SK-N-SH treated with all-trans-retinoic acid at 6 μM for 48 hours (cell line): ENCODE data around the gene COL17A1.

Source experiments
- ATAC-seq: fragments of 200-7000 bp; cut with Tn5 transposase; 3 replicates; pipeline ENCODE4 v1.9.1; 2020; ENCODE audit warnings: mild to moderate bottlenecking, moderate library complexity
- ARNTL ChIP-seq: fragments of 450-650 bp; formaldehyde crosslinking; IDR thresholded peaks from 2 replicates; pipeline ENCODE4 v1.5.0; 2020; ENCODE audit warnings: low read depth, mild to moderate bottlenecking, moderate library complexity, borderline replicate concordance
- BACH2 ChIP-seq: fragments of 250-450 bp; sonication (Bioruptor Pico); IDR thresholded peaks from 2 replicates; pipeline ENCODE4 v1.9.0; 2021; ENCODE audit warnings: mild to moderate bottlenecking, borderline replicate concordance
- CREB5 ChIP-seq: fragments of 250-450 bp; sonication (Bioruptor Pico); IDR thresholded peaks from 2 replicates; pipeline ENCODE4 v1.5.1; 2020; ENCODE audit warnings: low read depth, mild to moderate bottlenecking, moderate library complexity
- CSDC2 ChIP-seq: fragments of 250-450 bp; sonication (Bioruptor Pico); IDR thresholded peaks from 2 replicates; pipeline ENCODE4 v1.5.0; 2020; ENCODE audit warnings: mild to moderate bottlenecking, moderate library complexity
- CSRNP3 ChIP-seq: fragments of 250-450 bp; sonication (Bioruptor Pico); IDR thresholded peaks from 2 replicates; pipeline ENCODE4 v1.5.1; 2021; ENCODE audit warnings: mild to moderate bottlenecking, moderate library complexity
- ESRRG ChIP-seq: fragments of 250-450 bp; sonication (Bioruptor Pico); IDR thresholded peaks from 2 replicates; pipeline ENCODE4 v1.6.1; 2021; ENCODE audit warnings: mild to moderate bottlenecking
- GLIS3 ChIP-seq: fragments of 250-450 bp; sonication (Bioruptor Pico); IDR thresholded peaks from 2 replicates; pipeline ENCODE4 v1.5.0; 2020; ENCODE audit warnings: mild to moderate bottlenecking, moderate library complexity
- ISL1 ChIP-seq: fragments of 250-450 bp; sonication (Bioruptor Pico); IDR thresholded peaks from 2 replicates; pipeline ENCODE4 v2.1.2; 2022; ENCODE audit warnings: mild to moderate bottlenecking, moderate library complexity
- OSR1 ChIP-seq: fragments of 250-450 bp; sonication (Bioruptor Pico); IDR thresholded peaks from 2 replicates; pipeline ENCODE4 v1.8.0; 2022; ENCODE audit warnings: moderate library complexity, mild to moderate bottlenecking, inconsistent platforms
- PPARA ChIP-seq: fragments of 250-450 bp; sonication (Bioruptor Pico); IDR thresholded peaks from 2 replicates; pipeline ENCODE4 v1.5.0; 2020; ENCODE audit warnings: mild to moderate bottlenecking, borderline replicate concordance
- RARB ChIP-seq: fragments of 250-450 bp; sonication (Bioruptor Pico); IDR thresholded peaks from 2 replicates; pipeline ENCODE4 v1.8.0; 2021; ENCODE audit warnings: mild to moderate bottlenecking, moderate library complexity
- SNAI2 ChIP-seq: fragments of 250-450 bp; sonication (Bioruptor Pico); IDR thresholded peaks from 2 replicates; pipeline ENCODE4 v1.5.0; 2020; ENCODE audit warnings: mild to moderate bottlenecking, moderate library complexity
- TCF4 ChIP-seq: fragments of 250-450 bp; sonication (Bioruptor Pico); IDR thresholded peaks from 2 replicates; pipeline ENCODE4 v1.8.0; 2021; ENCODE audit warnings: mild to moderate bottlenecking, moderate library complexity, borderline replicate concordance
- TOX ChIP-seq: fragments of 250-450 bp; sonication (Bioruptor Pico); IDR thresholded peaks from 2 replicates; pipeline ENCODE4 v1.8.0; 2021; ENCODE audit warnings: mild to moderate bottlenecking, moderate library complexity, borderline replicate concordance
- ZC3H10 ChIP-seq: fragments of 250-450 bp; sonication (Bioruptor Pico); IDR thresholded peaks from 2 replicates; pipeline ENCODE4 v1.5.1; 2021; ENCODE audit warnings: mild to moderate bottlenecking, moderate library complexity
- ZFP3 ChIP-seq: fragments of 250-450 bp; sonication (Bioruptor Pico); IDR thresholded peaks from 2 replicates; pipeline ENCODE4 v1.5.0; 2020; ENCODE audit warnings: mild to moderate bottlenecking, moderate library complexity
- ZNF565 ChIP-seq: fragments of 450-650 bp; formaldehyde crosslinking; conservative IDR thresholded peaks from 2 replicates; pipeline ENCODE4 v1.5.0; 2020; ENCODE audit warnings: low read depth, mild to moderate bottlenecking, moderate library complexity
- ZNF70 ChIP-seq: fragments of 450-650 bp; formaldehyde crosslinking; IDR thresholded peaks from 2 replicates; pipeline ENCODE4 v1.5.0; 2020; ENCODE audit warnings: mild to moderate bottlenecking, moderate library complexity
- ZNF8 ChIP-seq: fragments of 450-650 bp; formaldehyde crosslinking; IDR thresholded peaks from 2 replicates; pipeline ENCODE4 v1.5.0; 2020; ENCODE audit warnings: mild to moderate bottlenecking, moderate library complexity
- TF ChIP-seq, protein P1 (sequence below): fragments of 250-450 bp; sonication (Bioruptor Pico); IDR thresholded peaks from 2 replicates; pipeline ENCODE4 v1.8.0; 2020; ENCODE audit warnings: mild to moderate bottlenecking, moderate library complexity, borderline replicate concordance
- TF ChIP-seq, protein P2 (sequence below): fragments of 250-450 bp; sonication (Bioruptor Pico); IDR thresholded peaks from 2 replicates; pipeline ENCODE4 v1.8.0; 2021; ENCODE audit warnings: low read depth, mild to moderate bottlenecking, moderate library complexity, borderline replicate concordance

COL17A1 gene

GRCh38 chr10:104085801-104086400, at the start of gene COL17A1:
TSS of gene COL17A1 (minus strand) at chr10:104085880. CDS start at chr10:104080673, 5,207 bp downstream.
- TF ChIP-seq ESRRG (CRISPR knock-in tag): no peak
- TF ChIP-seq, protein P1, sequence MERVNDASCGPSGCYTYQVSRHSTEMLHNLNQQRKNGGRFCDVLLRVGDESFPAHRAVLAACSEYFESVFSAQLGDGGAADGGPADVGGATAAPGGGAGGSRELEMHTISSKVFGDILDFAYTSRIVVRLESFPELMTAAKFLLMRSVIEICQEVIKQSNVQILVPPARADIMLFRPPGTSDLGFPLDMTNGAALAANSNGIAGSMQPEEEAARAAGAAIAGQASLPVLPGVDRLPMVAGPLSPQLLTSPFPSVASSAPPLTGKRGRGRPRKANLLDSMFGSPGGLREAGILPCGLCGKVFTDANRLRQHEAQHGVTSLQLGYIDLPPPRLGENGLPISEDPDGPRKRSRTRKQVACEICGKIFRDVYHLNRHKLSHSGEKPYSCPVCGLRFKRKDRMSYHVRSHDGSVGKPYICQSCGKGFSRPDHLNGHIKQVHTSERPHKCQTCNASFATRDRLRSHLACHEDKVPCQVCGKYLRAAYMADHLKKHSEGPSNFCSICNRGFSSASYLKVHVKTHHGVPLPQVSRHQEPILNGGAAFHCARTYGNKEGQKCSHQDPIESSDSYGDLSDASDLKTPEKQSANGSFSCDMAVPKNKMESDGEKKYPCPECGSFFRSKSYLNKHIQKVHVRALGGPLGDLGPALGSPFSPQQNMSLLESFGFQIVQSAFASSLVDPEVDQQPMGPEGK: no peak
- ATAC-seq: no peak

- no peak for TF ChIP-seq PPARA (CRISPR knock-in tag)
- no peak for TF ChIP-seq CSRNP3 (CRISPR knock-in tag)
- TF ChIP-seq ZNF70 (CRISPR knock-in tag): no peak
- TF ChIP-seq TCF4 (CRISPR knock-in tag): no peak
- no peak for TF ChIP-seq ESRRG (CRISPR knock-in tag)
- no peak for TF ChIP-seq CREB5 (CRISPR knock-in tag)
- TF ChIP-seq ZFP3 (CRISPR knock-in tag): no peak
- TF ChIP-seq RARB: no peak
- no peak for TF ChIP-seq OSR1
- TF ChIP-seq TOX: no peak
- TF ChIP-seq ZNF565 (CRISPR knock-in tag): no peak
- no peak for TF ChIP-seq ZC3H10 (CRISPR knock-in tag)
- TF ChIP-seq CSDC2: no peak
- TF ChIP-seq BACH2: no peak
- ATAC-seq: no peak
Observed at GRCh38 chr10:104130041-104130440, 44.4 kb upstream of the COL17A1 start.

DNA sequence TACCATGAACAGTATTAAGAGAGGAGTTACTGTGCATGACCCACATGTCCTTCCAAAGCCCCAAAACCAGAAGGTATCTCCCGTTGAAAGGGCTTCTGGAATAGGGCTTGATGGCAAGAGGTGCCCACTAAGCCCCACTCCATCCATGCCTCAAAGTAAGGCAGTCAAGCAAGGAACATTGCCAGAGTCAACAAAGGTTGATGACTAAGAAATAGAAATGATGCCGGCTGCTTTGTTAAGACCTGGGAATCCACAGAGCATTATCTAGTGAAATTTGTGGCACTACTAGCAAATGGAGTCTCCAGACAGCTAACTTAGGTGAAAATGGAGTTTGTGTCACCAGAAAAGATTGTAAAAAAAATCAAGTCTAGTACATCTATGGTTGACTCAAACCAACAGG, 42.5 kb upstream of the COL17A1 start:
- ATAC-seq: no peak
- TF ChIP-seq GLIS3 (CRISPR knock-in tag) (no peak), SNAI2 (CRISPR knock-in tag) (no peak), CREB5 (CRISPR knock-in tag) (no peak), CSRNP3 (CRISPR knock-in tag) (no peak), OSR1 (no peak), ZNF8 (CRISPR knock-in tag) (no peak), CSDC2 (no peak), TOX (no peak), ESRRG (CRISPR knock-in tag) (no peak), ARNTL (CRISPR knock-in tag) (no peak), ZC3H10 (CRISPR knock-in tag) (no peak), ZNF565 (CRISPR knock-in tag) (no peak), ISL1 (CRISPR knock-in tag) (no peak), PPARA (CRISPR knock-in tag) (no peak), TCF4 (CRISPR knock-in tag) (no peak), RARB (no peak), ZNF70 (CRISPR knock-in tag) (no peak), BACH2 (no peak), ZFP3 (CRISPR knock-in tag) (no peak)
- TF ChIP-seq, protein P2, sequence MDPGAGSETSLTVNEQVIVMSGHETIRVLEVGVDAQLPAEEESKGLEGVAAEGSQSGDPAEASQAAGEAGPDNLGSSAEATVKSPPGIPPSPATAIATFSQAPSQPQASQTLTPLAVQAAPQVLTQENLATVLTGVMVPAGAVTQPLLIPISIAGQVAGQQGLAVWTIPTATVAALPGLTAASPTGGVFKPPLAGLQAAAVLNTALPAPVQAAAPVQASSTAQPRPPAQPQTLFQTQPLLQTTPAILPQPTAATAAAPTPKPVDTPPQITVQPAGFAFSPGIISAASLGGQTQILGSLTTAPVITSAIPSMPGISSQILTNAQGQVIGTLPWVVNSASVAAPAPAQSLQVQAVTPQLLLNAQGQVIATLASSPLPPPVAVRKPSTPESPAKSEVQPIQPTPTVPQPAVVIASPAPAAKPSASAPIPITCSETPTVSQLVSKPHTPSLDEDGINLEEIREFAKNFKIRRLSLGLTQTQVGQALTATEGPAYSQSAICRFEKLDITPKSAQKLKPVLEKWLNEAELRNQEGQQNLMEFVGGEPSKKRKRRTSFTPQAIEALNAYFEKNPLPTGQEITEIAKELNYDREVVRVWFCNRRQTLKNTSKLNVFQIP (CRISPR knock-in tag): no peak
- TF ChIP-seq, all 23 proteins: peak for 0
